Activated T-cell treated with anti-CD3 and anti-CD28 coated beads, Interleukin-2, amount 50 U/mL, for 72 hours (primary cell): ENCODE measurements around the gene VPS25. TPM values are rescaled to one million over a fixed set of nuclear protein-coding genes. Genes with fewer than 3 reads are reported as not detected.
A peak's percentile ranks its signal among the peaks of the same experiment; 100 is the strongest.

Experiments used
- ATAC-seq, 2 donors: fragments of 150-1000 bp; cut with Tn5 transposase; replicated peaks in 1 of 2; 2 replicates each; pipeline ENCODE4 v1.10.0; 2021; ENCODE audit warnings: moderate library complexity in 2 of 2, mild to moderate bottlenecking in 1 of 2
- DNase-seq, 2 donors: peaks; one replicate each; pipeline ENCODE4 v3.0.0; 2021 to 2022; ENCODE audit warnings: mixed read lengths in 1 of 2
- H3K27ac Mint-ChIP-seq: one replicate; pipeline ENCODE4 v1.8.0; 2022; ENCODE audit warnings: mild to moderate bottlenecking, moderate library complexity, mixed read lengths
- H3K27me3 Mint-ChIP-seq: one replicate; pipeline ENCODE4 v1.8.0; 2022; ENCODE audit warnings: low read depth, mixed read lengths
- H3K36me3 Mint-ChIP-seq, 2 donors: one replicate each; pipeline ENCODE4 v1.8.0; 2022; ENCODE audit warnings: mixed read lengths in 2 of 2, mild to moderate bottlenecking in 1 of 2; ENCODE audit not compliant: insufficient read depth in 2 of 2
- H3K4me1 Mint-ChIP-seq: one replicate; pipeline ENCODE4 v1.8.0; 2022; ENCODE audit warnings: low read depth, mixed read lengths
- H3K4me3 Mint-ChIP-seq, 2 donors: one replicate each; pipeline ENCODE4 v1.8.0; 2022; ENCODE audit warnings: mild to moderate bottlenecking in 2 of 2, mixed read lengths in 2 of 2, moderate library complexity in 2 of 2
- H3K9me3 Mint-ChIP-seq, 2 donors: one replicate each; pipeline ENCODE4 v1.8.0; 2022; ENCODE audit warnings: mixed read lengths in 2 of 2
- total RNA-seq, 2 donors: library from RNA; stranded (reverse); gene quantifications; one replicate each; pipeline ENCODE4 v1.2.3, GENCODE V29; 2022

Gene VPS25
- total RNA-seq, 2 donors from 2014 or later = 64.4 to 71.6 TPM

DNA sequence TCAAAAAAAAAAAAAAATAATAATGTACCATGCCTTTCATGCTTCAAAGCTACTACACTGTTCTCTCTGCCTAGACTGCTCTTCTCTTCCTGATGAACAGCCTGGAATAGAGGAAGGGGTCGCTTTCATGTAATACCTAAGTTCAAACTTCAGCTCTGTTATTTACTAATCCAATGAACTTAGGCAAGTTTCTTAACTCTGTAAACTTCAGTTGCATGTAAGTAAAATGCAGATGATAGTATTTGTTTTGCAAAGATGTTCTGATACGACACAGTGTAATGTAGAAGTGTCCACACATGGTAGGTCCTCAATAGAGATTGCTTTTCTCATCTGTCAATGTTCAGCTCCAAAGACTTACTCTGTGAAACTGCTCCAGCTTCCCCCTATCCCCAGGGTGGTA is 18.7 kb downstream of the VPS25 start:
- DNase-seq = no peak
- Mint-ChIP-seq H3K4me1 (peaks cover 8% of the 10 kb centered on the region), H3K27ac (no peak overlapping the region), H3K27me3 (peaks cover 31% of the 10 kb centered on the region), H3K9me3 (no peaks in the 10 kb centered on the region), H3K36me3 (no peaks in the 10 kb centered on the region), H3K4me3 (no peak overlapping the region)
- ATAC-seq = no peak

DNA sequence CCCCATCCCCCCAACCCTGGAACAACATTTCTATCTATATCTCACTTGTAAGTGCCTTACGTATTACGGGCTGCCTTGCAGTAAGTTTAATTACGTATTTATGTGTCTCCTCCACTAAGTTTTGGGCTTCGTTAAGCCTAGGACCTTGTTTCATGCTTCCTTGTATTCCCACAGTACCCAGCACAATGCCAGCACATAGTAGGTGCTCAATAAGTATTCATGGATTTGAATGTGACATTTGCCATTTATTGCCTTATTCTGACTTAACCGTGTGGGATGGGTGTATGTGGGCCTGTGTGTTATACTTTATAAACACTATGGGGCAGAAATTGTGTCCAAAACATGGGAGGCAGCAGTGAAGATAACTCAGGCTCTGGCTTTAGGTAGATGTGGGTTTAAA is 19.3 kb downstream of the VPS25 start:
- Mint-ChIP-seq H3K27ac (no peak overlapping the region), H3K27me3 (peaks cover 25% of the 10 kb centered on the region)

DNA sequence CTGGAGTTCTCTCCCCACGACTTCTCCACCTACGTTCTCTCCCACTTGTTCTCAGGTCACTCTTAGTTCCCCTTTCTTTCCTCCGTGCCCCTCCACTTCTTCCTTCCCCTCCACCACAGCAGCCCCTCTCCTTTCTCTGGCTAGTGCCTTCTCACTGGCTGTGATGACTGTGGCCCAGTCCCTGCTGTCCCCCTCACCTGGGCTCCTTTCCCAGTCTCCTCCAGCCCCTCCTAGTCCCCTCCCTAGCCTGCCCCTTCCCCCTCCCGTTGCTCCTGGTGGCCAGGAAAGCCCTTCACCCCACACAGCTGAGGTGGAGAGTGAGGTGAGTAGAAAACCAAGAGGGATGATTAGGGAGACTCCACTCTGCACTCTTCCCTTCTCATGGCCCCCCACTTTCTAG is 21.8 kb downstream of the VPS25 start:
- no peak for ATAC-seq

More for the DNA sequence above, 19.3 kb downstream of the VPS25 start:
- ATAC-seq (no peak), DNase-seq (no peak)
- H3K4me3 Mint-ChIP-seq = no peak overlapping the region
- H3K36me3 Mint-ChIP-seq = no peaks in the 10 kb centered on the region
- peaks cover 12% of the 10 kb centered on the region for H3K4me1 Mint-ChIP-seq
- H3K9me3 Mint-ChIP-seq = no peaks in the 10 kb centered on the region

DNA sequence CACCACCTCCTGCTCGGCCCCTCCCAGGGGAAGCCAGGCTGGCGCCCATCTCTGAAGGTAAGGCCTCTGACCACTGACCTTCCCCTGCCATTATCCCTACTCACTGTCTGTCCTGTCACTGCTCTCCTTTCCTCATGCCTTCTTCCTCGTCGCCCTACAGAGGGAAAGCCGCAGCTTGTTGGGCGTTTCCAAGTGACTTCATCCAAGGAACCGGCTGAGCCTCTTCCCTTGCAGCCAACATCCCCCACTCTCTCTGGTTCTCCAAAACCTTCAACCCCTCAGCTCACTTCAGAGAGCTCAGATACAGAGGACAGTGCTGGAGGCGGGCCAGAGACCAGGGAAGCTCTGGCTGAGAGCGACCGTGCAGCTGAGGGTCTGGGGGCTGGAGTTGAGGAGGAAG is 22.2 kb downstream of the VPS25 start:
- Mint-ChIP-seq H3K4me3 (no peak overlapping the region), H3K9me3 (peaks cover 0 to 2% of the 10 kb centered on the region in 2 donors), H3K36me3 (peaks cover 0 to 4% of the 10 kb centered on the region in 2 donors), H3K27ac (no peak overlapping the region), H3K27me3 (peaks cover under 1% of the 10 kb centered on the region), H3K4me1 (peaks cover 27% of the 10 kb centered on the region)
- DNase-seq (no peak), ATAC-seq (no peak)

More for the DNA sequence above, 21.8 kb downstream of the VPS25 start:
- Mint-ChIP-seq H3K4me3 (no peak overlapping the region), H3K4me1 (peaks cover 27% of the 10 kb centered on the region), H3K27ac (no peak overlapping the region), H3K27me3 (peaks cover 5% of the 10 kb centered on the region), H3K9me3 (peaks cover 0 to 2% of the 10 kb centered on the region in 2 donors), H3K36me3 (peaks cover 0 to 4% of the 10 kb centered on the region in 2 donors)
- DNase-seq = no peak

DNA sequence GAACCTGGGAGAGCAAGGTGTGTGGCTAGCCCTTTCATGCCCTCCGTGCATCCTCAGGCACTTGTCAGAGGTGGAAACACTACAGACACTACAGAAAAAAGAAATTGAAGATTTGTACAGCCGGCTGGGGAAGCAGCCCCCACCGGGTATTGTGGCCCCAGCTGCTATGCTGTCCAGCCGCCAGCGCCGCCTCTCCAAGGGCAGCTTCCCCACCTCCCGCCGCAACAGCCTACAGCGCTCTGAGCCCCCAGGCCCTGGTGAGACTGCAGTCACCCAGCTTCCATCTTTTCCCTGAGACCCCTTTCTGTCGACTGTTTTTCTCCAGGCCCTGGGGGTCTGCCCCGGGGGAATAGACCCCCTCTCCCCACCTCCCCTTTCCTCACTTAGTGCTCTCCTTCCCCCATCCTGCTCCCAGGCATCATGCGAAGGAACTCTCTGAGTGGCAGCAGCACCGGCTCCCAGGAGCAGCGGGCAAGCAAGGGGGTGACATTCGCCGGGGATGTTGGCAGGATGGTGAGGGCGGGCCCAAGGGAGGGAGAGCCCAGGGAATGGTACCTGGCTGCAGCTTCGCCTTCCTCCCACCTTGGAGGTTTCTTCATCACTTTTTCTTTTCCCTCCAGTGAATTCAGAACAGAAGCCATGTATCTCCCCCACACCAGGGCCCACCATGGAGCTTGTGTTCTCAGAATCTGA is 23.0 kb downstream of the VPS25 start:
- H3K36me3 Mint-ChIP-seq = peaks cover 0 to 4% of the 10 kb centered on the region in 2 donors
- no peak overlapping the region for H3K27ac Mint-ChIP-seq
- no peak overlapping the region for H3K4me3 Mint-ChIP-seq
- H3K4me1 Mint-ChIP-seq = peaks cover 27% of the 10 kb centered on the region
- no peaks in the 10 kb centered on the region for H3K27me3 Mint-ChIP-seq
- DNase-seq (no peak), ATAC-seq (no peak)
- peaks cover 0 to 2% of the 10 kb centered on the region in 2 donors for H3K9me3 Mint-ChIP-seq

DNA sequence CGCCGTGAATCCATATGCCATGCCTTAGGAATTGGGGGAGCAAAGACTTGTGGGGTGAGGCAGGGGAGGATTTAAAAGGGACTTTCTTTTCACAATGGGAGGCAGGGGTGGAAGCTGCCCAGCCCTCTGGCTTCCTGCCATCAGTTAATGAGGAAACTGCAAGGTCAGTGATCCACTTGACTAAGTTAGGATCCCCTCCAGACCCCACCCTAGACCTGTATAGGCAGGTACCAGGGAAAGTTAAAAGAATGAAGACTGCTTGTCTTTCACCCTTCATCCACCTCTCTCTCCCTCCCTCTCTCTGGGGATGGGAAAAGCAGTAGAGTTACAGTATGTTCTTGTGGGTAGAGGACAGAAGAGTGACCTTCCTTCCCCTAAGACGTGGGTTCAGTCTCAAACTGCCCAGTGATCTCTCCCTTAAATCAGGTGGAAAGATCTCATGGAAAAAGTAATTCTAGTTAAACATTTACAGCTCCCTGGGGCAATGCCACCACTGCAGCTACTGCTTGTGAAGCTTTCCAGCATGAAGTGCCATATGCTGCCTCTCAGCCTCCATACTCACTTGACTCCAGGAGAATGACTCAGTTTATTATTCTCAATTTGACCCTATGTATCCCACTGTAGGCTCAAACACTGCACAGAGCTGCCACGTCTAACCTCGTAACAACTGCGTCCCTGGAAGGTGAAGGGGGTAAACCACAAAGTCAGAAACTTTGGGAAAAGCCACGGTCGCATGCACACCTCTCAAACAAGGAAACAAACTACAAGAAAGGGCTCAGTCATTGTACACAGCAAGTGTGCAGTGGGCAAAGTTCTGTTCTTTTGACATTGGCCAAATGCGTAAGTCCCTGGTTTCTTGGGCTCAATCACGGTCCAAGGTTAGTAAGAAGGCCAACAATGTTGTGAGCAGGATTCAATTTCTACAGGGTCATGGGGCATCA is 24.1 kb downstream of the VPS25 start:
- no peaks in the 10 kb centered on the region for H3K27me3 Mint-ChIP-seq
- H3K9me3 Mint-ChIP-seq = peaks cover 0 to 2% of the 10 kb centered on the region in 2 donors
- H3K27ac Mint-ChIP-seq = no peak overlapping the region
- DNase-seq (no peak), ATAC-seq (no peak)
- peaks cover 27% of the 10 kb centered on the region for H3K4me1 Mint-ChIP-seq
- peaks cover 0 to 4% of the 10 kb centered on the region in 2 donors for H3K36me3 Mint-ChIP-seq
- peak overlapping the region; percentile 91 to 95 for H3K4me3 Mint-ChIP-seq

DNA sequence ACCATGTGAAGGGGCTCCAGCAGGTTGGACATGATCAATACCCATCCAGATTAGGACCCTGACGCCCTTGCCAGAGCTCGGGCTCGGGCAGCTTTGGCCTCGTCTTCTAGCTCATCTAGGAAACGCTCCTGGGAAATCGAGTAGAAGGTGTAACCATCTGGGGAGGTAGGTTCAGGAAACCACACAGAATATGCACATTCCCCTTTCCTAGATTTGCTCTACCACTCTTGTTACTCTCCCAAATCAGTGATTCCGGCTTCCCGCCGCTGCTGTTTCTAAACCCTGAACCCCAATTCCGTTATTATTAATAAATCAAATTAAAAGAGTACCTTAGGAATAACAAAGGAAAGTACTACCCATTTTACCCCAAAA is 24.7 kb downstream of the VPS25 start:
- peak overlapping the region; percentile 91 to 95 for H3K4me3 Mint-ChIP-seq
- H3K27ac Mint-ChIP-seq = peak overlapping the region; percentile 44
- no peak for DNase-seq
- no peaks in the 10 kb centered on the region for H3K27me3 Mint-ChIP-seq
- no peak for ATAC-seq
- H3K36me3 Mint-ChIP-seq = peaks cover 0 to 4% of the 10 kb centered on the region in 2 donors
- peaks cover 0 to 2% of the 10 kb centered on the region in 2 donors for H3K9me3 Mint-ChIP-seq
- H3K4me1 Mint-ChIP-seq = peaks cover 27% of the 10 kb centered on the region

DNA sequence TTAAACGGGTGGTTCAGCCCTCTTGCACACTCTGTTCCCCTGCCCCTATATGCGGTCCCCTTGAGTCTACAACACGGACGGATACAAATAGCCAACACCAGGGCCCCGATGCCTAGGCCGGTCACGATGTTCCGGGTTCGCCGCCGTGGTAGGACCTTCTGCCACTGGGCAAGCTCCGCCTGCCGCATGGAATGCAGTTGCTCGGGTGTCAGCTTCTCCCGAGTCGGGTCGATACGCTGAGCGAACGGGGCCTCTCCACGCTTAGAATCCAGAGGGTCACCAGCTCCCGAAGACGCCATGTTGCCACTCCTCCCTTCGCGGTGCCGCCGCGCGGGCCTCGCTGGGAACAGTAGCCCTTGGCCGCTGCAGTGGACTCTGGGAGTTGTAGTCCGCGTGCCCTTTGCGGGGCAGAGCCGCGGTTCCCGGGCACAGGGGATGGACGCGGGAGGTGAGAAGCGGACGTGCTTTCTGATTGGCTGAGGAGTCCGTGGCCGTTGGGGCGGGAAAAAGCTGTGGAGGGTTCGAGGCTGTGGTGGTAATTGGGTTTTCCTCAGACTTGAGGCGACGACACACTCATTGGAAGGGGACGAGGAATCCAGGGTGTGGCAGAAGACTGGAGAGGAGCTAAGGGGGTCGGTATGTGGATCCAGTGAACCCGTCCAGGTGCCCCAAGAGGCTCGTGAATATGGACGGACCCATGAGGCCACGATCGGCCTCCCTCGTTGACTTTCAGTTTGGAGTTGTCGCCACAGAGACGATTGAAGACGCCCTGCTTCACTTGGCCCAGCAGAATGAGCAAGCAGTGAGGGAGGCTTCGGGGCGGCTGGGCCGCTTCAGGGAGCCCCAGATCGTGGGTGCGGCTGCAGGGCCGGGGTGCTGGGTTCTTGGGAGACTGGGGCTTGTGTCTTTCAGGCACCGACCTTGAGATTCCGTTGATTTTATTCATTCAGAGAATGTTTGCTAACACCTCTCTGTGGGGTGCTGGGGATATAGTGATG is 25.4 kb downstream of the VPS25 start, which contains the start of the genes CNTD1 and COA3:
Gene CNTD1 (plus strand): TSS at position 479 of the 998 bp plus-strand sequence. CDS start 207 bp downstream, at position 686.
Gene COA3 (minus strand): TSS at position 322 of the 998 bp plus-strand sequence. CDS start 23 bp downstream, at position 299.
- peaks cover 0 to 4% of the 10 kb centered on the region in 2 donors for H3K36me3 Mint-ChIP-seq
- H3K27ac Mint-ChIP-seq = peak within 1 kb of the TSS; percentile 44
- ATAC-seq = peak; percentile 99 to 100
- H3K4me1 Mint-ChIP-seq = peaks cover 27% of the 10 kb centered on the region
- DNase-seq = peak; percentile 87
- peaks cover 0 to 2% of the 10 kb centered on the region in 2 donors for H3K9me3 Mint-ChIP-seq
- no peaks in the 10 kb centered on the region for H3K27me3 Mint-ChIP-seq
- peak within 1 kb of the TSS; percentile 91 to 95 for H3K4me3 Mint-ChIP-seq

DNA sequence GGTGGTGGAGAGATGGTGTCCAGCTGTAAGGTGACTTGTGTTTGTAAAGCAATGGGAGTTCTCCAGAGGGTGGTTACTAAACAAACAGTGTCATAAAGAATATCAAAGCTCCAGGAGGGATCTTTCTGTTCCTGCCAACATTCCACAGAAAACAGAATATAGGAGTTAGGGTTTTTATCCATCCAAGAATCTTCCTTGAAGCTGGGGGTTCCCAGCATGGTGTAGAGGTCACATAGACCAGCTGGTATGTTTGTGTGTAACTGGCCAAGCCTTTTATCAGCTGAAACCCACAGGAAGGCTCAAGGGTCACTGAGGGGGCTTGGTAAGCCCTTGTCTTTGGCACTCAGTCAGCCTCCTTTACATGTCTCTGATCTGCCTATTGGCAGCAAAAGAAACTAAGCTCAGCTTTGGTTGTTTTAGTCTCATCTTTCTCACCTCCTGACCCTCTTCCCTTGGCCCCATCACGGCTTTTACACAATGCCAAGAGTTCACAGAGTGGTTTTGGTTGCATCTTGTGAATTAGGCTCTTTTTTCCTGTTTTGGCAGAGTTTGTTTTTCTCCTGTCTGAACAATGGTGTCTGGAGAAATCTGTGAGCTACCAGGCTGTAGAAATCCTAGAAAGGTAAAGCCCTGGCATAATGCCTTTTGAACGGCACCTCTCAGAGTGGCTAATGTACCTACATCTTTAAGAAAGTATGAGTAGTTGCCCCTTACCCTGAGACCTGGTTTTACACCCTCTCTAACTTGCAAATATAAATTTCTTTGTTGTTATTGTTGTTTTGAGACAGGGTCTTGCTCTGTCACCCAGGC is 30.0 kb downstream of the VPS25 start:
- ATAC-seq (no peak), DNase-seq (no peak)
- peaks cover 0 to 2% of the 10 kb centered on the region in 2 donors for H3K9me3 Mint-ChIP-seq
- no peak overlapping the region for H3K4me3 Mint-ChIP-seq
- H3K27ac Mint-ChIP-seq = no peak overlapping the region
- peaks cover 0 to 4% of the 10 kb centered on the region in 2 donors for H3K36me3 Mint-ChIP-seq
- peaks cover 10% of the 10 kb centered on the region for H3K4me1 Mint-ChIP-seq
- no peaks in the 10 kb centered on the region for H3K27me3 Mint-ChIP-seq

DNA sequence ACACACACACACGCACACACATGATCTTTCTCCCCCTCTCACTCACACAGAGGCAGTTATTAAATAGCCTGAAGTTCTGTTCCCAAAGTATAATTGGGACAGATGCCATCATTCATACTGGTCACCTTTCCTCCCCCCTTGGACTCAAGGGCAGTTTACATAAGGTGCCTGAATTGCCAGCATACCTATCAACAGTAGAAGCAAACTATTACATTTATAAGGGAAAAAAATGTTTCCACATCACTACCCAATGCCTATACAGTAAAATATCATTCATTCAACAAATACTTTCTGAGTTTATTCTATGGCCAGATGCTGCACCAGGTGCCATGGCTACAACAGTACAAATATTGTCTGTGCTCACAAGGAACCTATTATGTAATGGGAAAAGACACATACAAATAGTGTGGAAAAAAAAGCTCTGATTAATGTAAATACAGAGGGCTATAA is 31.7 kb downstream of the VPS25 start:
- ATAC-seq = no peak
- DNase-seq = no peak
- no peaks in the 10 kb centered on the region for H3K27me3 Mint-ChIP-seq
- H3K27ac Mint-ChIP-seq = no peak overlapping the region
- H3K4me3 Mint-ChIP-seq = no peak overlapping the region
- H3K9me3 Mint-ChIP-seq = no peaks in the 10 kb centered on the region
- no peaks in the 10 kb centered on the region for H3K4me1 Mint-ChIP-seq
- H3K36me3 Mint-ChIP-seq = peaks cover 0 to 1% of the 10 kb centered on the region in 2 donors

DNA sequence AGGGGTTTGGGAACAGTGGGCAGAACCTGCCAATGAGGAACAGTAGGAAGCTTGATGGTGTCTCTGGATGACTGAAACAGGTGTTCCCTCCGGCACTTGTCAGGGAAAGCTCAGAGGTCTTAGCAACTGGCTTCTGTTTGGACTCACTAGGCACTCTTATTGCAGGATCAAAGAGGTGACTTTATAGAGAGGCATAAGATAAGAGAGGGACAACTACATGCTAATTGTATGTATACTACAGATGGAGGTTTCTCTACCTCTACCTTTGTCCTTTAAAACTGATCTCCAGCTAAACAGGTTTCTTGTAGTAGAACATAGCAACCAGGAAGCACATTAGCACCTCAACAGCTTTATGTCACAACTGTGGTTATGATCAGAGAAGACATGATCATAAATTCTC is 33.0 kb downstream of the VPS25 start:
- Mint-ChIP-seq H3K9me3 (no peaks in the 10 kb centered on the region), H3K4me3 (no peak overlapping the region), H3K4me1 (no peaks in the 10 kb centered on the region), H3K27me3 (no peaks in the 10 kb centered on the region), H3K27ac (no peak overlapping the region), H3K36me3 (peaks cover 4 to 8% of the 10 kb centered on the region in 2 donors)
- ATAC-seq (no peak), DNase-seq (no peak)
